HG03045 (cell line): Measurements from ENCODE around the gene SLC38A9.

Source experiments
- ATAC-seq: cut with Tn5 transposase; IDR thresholded peaks from one replicate; pipeline ENCODE4 v1.9.1; 2021; ENCODE audit warnings: mild to moderate bottlenecking, moderate library complexity; ENCODE audit not compliant: unreplicated experiment

SLC38A9 gene

GRCh38 chr5:55584398-55585205, 127.5 kb downstream of the SLC38A9 start:
- no peak for ATAC-seq

GRCh38 chr5:55583578-55583977, 128.5 kb downstream of the SLC38A9 start:
- no peak for ATAC-seq

GRCh38 chr5:55582256-55582655, 129.9 kb downstream of the SLC38A9 start:
- ATAC-seq, result no peak

GRCh38 chr5:55580042-55580441, 132.1 kb downstream of the SLC38A9 start:
- ATAC-seq, result no peak

- no peak for ATAC-seq
These were observed 133.4 kb downstream of the SLC38A9 start for GRCh38 chr5:55578771-55579170.

GRCh38 chr5:55577353-55578060, 134.6 kb downstream of the SLC38A9 start:
- ATAC-seq, result no peak

GRCh38 chr5:55576661-55577060, 135.5 kb downstream of the SLC38A9 start:
- ATAC-seq, result no peak
